RWPE1 (cell line): ENCODE data around the gene ALDH3B1.

Experiments
- CTCF ChIA-PET: fragments of 350-600 bp; sonication (Branson Sonifier 250); formaldehyde crosslinking; extraction: SDS; loops from one replicate; lab custom pipeline; 2021; lab: Yijun Ruan, JAX
- POLR2A ChIA-PET: fragments of 400-600 bp; formaldehyde crosslinking; extraction: SDS; loops from one replicate; lab custom pipeline; 2020; ENCODE audit warnings: antibody characterized with exemption; ENCODE audit not compliant: low non-redundant PET; lab: Yijun Ruan, JAX
- DNase-seq: peaks from one replicate; pipeline ENCODE4 v3.0.0; 2012; ENCODE audit warnings: low spot score
- H3K27ac ChIP-seq: fragments of 450-650 bp; 2 replicates; pipeline ENCODE4 v1.5.1; 2017
- CTCF ChIP-seq: fragments of 450-650 bp; conservative IDR thresholded peaks from 2 replicates; pipeline ENCODE4 v1.5.1; 2017; ENCODE audit warnings: low read depth, mild to moderate bottlenecking

Gene ALDH3B1

GRCh38 chr11:68053117-68053516 is 43.0 kb downstream of the ALDH3B1 start:
- DNase-seq, result no peak
- CTCF ChIA-PET, result interaction anchor here (0.6 kb wide), 1 partner anchor 23 kb away, joined by 4 read pairs; the partner anchor contains the start of gene NDUFS8
- peak overlapping the region; percentile 48 for H3K27ac ChIP-seq
- POLR2A ChIA-PET, result no interaction called here
- no peak for TF ChIP-seq CTCF

- no peak for DNase-seq
- no peak for TF ChIP-seq CTCF
- peak overlapping the region; percentile 48 for H3K27ac ChIP-seq
- CTCF ChIA-PET, result interaction anchor here (0.6 kb wide), 2 partner anchors 24 to 155 kb away, joined by 3 to 4 read pairs; partner anchors contain the start of gene NDUFS8
- POLR2A ChIA-PET, result interaction anchor here (1.0 kb wide), 1 partner anchor 12 kb away, joined by 3 read pairs; no protein-coding TSS in a partner anchor
Measured at GRCh38 chr11:68053981-68054812, 44.1 kb downstream of the ALDH3B1 start.

GRCh38 chr11:68056317-68057285 is 46.5 kb downstream of the ALDH3B1 start:
- ChIA-PET CTCF (no interaction called here), POLR2A (no interaction called here)
- DNase-seq, result no peak
- H3K27ac ChIP-seq, result no peak overlapping the region
- TF ChIP-seq CTCF, result no peak

- ChIA-PET POLR2A (no interaction called here), CTCF (no interaction called here)
- H3K27ac ChIP-seq, result no peak overlapping the region
- no peak for DNase-seq
- no peak for TF ChIP-seq CTCF
Measured at GRCh38 chr11:68057807-68058206, 47.7 kb downstream of the ALDH3B1 start.

- POLR2A ChIA-PET, result no interaction called here
- CTCF ChIA-PET, result no interaction called here
- TF ChIP-seq CTCF, result no peak
- DNase-seq, result no peak
- no peak overlapping the region for H3K27ac ChIP-seq
Measured at GRCh38 chr11:68061508-68061907, 51.4 kb downstream of the ALDH3B1 start.

GRCh38 chr11:68064926-68065325 is 54.8 kb downstream of the ALDH3B1 start:
- H3K27ac ChIP-seq, result no peak overlapping the region
- CTCF ChIA-PET, result no interaction called here

More at GRCh38 chr11:68064926-68065325, 54.8 kb downstream of the ALDH3B1 start:
- POLR2A ChIA-PET, result interaction anchor here (0.6 kb wide), 1 partner anchor 56 kb away, joined by 4 read pairs; no protein-coding TSS in a partner anchor
- no peak for TF ChIP-seq CTCF
- no peak for DNase-seq
